ENCODE results near the gene STAT4.
"Not testable (repeated sequence)": the region's sequence is repeated elsewhere in the genome, so short reads cannot be mapped to it uniquely, and the experiment has no call there.

The STAT4 gene

DNA sequence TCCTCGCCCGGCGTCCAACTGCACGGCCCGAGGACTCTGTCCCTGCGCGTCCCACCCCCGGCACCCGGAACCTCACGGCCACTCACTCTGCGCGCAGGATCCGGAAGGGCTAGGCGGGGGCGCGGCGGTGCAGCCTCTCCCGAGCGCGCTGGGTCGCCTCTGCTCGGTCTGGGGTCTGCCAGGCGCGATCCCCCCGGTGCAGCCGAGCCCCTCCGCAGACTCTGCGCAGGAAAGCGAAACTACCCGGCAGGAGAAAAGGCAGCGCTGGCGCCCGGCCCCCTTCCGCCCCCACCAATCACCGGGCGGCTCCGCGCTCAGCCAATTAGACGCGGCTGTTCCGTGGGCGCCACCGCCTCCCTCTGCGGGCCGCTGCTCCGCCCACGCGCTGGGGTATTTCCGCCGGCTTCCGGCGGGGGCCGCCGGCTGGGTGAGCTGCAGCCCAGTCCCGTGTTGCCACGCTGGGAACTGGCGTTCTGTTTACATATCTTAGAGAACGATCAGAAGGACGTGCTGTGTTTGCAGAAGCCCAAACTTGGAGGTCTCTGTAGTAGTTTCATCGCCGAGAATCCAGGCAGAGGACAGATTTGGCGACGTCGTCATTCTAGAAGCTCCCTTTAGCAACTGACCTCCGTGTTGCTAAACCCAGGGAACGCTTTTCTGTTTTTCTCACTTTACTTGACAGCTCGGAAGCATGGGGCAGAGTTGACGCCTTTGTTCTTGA, 136.7 kb downstream of the STAT4 start, which contains the start of gene STAT1:
Gene STAT1 (minus strand): TSS at position 240 of the 721 bp plus-strand sequence. CDS start 4,168 bp downstream, outside the sequence.
- peak; percentile 97 for DNase-seq (ENCODE audit: low spot score)

DNA sequence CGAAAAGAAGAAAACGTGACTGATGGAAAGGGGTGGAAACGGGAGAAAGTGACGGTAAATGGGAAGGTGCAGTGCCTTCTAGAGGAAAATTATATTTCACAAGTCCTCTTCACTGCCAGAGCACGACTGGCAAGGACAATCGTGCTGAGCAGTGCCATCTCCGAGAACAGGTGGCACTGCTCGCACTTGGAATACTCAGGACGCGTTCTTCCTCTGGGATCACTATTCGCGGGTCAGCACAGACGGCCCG, 137.2 kb downstream of the STAT4 start:
- no peak for DNase-seq (ENCODE audit: low spot score)

DNA sequence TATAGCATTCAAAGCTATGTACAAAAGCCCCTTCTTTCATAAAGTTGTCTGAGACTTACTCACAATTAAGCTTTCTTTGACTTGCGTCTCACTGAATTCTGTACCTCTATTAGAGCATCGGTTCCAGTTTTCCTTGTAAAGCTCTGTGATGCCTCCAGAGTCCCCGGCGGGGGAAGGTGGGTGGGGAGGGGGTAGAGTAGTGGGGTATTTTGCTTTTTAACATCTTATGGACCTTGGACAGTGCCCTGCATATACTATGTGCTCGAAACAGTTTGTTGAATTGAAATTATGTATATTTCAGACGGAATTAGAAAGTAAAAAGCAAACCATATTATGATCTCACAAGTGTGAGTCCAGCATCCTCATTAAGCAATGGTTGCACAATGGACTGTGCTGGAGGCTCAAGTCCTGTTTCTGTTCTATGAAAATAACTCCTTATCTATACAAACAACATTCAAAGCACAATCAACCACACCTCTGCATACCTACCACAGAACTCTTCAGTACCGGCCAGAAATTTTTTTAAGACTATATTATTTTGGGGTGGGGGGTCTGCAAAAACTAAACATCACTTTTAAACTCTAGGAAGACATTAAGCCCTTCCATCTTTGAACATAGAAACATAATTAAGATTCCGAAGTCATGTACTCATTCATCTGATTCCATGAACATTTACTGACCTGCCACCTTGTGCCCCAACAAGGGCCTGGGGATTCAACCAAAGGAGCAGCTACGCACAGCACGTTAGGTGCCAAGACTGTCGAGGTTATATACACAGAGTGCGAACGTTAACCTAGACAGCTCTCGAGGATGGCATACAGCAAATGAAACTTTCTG, 137.7 kb downstream of the STAT4 start:
- DNase-seq (ENCODE audit: low spot score), result peak; percentile 13

DNA sequence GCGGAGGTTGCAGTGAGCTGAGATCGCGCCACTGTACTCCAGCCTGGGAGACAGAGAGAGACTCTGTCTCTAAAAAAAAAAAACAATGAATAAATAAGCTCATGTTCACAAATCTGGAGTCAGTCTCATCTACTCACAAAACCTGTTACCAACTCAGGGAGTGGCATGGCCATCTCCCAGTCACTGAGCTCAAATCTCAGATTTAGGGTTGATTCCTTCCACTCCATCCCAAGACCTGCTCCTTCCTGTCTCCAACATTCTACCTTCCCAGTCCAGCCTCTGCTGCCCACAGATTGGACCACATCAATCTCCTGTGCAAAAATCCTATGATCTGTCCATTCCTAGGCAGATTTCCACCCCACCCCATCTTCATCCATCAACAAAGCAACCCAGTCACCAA, 138.4 kb downstream of the STAT4 start:
- DNase-seq (ENCODE audit: low spot score), result no peak

DNA sequence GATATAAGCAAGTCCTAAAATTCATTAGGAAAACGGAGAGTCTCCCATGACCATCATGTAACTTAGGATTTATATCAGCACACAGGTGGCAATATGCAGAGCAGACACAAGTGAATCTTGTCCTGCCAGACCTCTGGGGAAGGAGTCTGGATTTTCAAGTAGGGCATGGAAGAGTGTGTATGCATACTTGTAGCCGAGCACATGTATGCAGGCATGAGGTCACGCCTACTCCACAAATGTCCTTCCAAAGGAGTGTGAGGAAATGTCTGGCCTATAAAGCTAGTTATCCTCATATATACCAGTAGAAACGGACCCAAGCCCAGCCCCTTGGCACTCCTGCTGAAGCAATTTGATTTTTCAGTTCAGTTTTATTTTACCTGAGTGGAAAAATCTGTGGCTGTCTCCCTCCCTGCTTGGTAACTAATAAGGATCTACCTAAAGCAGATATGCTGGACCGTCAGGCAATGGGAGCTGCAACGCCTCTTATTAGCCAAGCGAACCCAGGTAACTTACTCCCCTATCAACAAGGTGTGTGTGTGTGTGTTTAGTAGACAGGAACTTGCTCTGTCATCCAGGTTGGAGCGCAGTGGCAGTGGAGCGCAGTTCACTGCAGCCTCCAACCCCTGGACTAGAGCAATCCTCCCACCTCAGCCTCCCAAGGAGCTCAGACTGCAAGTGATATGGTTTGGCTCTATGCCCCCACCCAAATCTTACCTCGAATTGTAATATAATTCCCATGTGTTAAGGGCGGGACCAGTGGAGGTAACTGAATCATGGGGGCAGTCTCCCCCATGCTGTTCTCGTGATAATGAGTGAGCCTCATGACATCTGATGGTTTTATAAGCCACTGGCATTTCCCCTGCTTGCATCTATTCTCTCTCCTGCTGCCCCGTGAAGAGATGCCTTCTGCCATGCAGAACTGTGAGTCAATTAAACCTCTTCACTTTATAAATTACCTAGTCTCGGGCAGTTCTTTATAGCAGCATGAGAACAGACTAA, 139.6 kb downstream of the STAT4 start:
- no peak for DNase-seq (ENCODE audit: low spot score)

DNA sequence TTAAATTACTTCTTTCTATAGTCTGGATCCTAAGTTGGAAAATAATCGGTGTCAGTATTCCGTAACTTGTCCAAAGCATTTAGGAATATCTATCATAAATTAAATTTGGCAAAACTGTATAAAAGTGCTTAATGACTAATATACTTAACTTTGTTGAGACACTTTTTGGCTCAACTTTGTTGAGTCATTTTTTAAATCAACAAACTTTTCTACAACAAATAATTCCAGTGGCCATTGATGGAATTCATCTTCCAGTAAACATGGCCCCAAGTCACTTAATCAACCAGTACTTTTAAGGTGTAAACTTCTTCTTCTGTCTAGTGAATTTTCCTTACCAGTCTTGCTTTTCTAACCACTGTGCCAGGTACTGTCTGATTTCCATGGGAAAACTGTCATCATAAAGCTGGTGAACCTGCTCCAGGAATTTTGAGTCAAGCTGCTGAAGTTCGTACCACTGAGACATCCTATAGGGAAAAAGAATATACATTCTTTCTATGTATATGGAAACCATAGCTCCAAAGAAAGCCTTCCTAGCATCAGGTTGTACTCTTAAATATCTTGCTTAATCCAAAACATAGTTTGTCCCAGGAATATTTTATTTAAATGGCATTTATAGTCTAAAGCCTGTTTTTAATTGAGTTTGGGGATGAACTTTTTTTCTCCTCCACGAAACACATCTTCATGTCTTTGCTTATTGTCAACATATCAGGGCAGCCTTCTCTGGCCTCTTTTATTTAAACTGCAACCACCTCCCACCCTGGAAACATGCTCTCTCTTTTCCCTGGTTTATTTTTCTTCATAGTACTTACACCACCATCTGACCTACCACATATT, 141.0 kb downstream of the STAT4 start:
- peak; percentile 13 for DNase-seq (ENCODE audit: low spot score)

DNA sequence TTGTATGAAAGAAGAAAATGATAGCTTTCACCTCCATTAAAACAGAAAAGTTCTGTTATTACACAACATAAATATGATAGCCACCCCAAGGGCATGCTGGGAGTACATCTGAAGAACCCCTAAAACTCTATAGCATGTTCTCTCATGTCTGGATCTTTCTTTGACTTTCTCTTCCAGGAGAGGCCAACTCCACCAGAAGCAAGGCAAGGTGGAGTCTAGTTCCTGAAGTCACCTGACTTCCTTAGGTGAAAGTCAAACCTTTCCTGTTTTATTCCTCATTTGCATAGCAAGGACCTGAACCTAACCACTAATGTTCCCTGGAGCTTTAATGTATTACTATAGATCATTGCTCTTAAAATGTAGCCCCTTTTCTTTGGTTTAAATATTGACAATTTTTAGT, 142.5 kb downstream of the STAT4 start:
- no peak for DNase-seq (ENCODE audit: low spot score)

DNA sequence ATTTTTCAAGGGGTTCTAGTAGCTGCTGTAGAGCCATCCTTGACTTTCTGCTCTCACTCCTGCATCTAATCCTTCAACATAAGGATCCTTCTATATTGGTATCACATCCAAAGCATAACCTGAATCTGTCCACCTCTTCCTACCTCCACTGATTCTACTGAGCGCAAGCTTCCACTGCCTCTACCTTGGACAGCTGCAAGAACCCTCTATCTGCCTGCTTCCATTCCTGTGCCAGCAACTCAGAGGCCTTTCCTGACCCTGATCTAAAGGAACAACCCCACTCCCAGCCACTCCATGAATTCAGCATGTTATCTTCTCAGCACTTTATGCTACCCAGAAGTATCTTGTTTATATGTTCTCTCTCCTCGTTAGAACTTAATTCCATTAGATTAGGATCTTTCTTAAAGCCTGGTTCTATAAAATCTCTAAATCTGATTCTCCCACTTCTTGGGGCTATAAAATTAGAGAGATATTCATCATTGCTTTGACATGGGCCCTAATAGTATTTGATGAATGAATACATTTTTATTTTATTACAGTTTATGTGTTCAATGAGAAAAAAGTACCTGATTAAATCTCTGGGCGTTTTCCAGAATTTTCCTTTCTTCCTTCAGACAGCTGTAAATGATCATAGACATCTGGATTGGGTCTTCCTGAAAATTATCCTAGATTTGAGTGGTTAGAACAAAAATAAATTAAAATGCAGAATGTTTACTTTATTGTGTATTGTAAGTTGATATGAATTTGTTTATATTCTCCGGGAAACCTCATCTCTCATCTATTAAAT, 143.6 kb downstream of the STAT4 start:
- no peak for DNase-seq (ENCODE audit: low spot score)

DNA sequence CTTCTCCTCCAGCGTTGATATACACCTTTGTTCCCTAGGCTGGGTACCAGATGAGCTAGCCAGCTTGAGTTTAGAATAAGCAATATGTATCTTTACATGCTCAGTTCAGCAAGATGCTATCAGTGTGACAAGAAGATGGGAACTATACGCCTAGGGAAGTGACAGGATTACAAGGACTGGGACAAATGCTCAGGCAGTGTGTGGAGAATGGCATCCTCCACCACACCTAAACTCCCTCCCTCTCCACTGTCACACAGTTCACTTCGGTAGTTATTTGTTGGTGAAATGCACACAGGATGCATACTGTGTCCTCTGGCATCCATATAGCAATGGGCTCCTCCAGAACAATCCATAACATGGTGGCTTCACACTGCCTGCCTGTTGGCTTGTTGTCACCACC, 144.5 kb downstream of the STAT4 start:
- no peak for DNase-seq (ENCODE audit: low spot score)

DNA sequence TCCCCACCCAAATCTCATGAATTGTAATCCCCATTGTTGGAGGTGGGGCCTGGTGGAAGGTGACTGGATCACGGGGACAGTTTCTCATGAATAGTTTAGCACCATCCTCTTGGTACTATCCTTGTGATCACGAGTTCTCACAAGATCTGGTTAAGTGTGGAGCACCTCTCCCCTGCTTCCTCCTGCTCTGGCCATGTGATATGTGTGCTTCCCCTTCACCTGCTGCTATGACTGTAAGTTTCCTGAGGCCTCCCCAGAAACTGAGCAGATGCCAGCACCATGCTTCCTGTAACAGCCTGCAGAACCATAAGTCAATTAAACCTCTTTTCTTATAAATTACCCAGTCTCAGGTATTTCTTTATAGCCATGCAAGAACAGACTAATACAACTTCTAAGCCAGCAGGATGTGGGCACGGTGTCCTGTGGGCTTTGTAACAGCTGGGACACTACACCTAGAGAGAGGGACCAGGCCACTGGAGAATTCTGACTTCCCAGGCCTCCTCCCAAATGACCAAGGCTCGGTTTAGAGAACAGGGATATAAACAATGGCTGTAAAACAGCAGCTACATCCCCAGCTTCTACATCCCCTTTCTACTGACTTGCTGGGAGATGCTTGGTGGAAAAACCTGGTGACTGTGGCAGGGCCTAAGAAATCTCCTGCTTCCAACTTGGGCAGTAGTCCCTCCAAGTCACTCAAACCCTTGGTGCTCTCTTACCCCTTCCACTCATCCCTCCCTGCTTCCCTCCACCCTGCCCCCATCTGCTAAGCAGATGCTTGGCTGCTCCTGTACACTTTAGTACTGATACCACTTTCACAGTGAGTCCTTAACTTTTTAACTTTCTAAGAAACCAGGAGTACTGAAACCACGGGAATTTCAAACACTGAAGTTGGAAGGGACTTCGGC, 147.1 kb downstream of the STAT4 start:
- no peak for DNase-seq (ENCODE audit: low spot score)

DNA sequence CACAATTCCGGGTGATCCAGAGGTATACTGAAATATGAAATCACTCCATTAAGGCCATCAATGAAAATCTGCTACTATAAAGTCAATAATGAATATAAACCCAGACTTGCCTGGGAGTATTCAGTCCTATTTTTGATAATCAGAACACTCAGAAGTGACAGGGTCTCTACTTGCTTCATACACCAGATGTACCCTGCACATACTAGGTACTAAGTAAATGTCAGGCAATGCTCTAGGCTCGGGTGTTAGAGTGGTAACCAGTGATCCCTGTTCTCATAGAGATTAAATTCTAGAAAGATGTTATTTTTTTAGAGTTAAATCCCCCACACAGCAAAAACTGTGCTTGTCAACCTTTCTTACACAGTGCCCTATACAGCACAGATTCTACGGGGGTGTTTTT, 149.2 kb downstream of the STAT4 start:
- no peak for DNase-seq (ENCODE audit: low spot score)

DNA sequence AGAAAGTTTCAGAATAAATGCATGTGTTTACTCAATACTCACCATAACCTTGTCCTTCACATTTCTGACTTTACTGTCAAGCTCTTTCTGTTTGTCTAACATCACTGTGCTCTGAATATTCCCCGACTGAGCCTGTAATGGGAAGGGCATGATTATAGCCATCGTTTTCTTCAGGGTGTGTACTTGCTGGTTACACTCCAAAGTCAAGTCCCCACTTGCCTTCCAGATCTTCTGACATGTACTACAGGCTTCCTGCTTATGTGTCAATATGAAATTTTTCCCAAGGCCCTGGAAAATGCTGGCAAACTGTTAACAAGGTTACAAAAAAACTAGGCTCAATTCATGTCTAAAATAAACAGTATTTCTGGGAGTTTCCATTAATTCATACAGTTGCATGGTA, 149.8 kb downstream of the STAT4 start:
- DNase-seq (ENCODE audit: low spot score), result no peak

DNA sequence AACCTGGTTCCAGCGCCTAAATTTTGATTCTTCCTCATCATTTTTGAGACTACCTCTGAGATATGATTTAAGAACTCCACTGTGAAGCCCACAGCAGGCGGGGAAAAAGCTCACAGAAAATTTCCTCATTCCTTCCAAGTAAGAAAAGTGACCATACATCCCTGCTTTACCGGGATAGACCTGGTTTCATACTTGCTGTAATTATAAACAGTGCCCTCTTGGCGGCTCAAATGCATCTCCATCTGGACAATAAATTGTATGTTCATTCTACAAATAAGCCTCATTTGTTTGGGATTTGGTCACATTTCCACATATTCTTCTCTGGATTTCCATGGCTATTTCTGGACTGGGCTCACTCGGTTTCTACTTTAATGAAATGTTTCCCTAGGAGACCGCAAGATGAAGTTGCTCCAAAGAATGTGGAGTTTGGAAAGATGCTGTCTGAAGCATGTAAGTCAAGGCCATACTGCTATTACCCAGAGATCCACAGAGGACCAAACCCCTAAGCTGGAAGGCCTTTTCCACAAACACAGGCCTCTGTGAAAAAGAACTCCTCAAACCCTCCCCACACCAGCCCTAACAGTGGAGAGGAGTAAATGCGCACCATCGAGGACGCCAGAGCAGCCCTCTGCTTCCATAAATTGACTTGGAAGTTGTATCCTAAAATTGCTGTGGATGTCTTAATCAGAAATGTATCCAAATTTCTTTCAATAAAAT, 150.7 kb downstream of the STAT4 start:
- DNase-seq (ENCODE audit: low spot score), result no peak

DNA sequence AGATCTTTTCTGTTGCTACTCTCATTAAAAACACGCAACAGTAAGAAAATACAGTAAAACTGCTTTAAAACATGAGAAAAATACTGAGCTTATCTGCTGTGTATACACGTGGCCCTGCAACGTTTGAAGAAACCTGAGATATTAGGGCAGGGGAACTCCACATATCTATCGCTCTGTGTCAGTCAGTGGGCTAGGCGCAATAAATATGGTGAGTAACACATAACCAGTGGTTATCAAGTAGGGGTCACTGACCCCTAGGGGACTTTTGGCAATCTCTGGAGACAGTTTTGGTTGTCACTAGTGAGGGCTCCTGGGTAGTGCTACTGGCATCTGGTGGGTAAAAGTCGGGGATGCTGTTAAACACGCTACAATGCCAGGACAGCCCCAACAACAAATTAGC, 151.7 kb downstream of the STAT4 start:
- DNase-seq (ENCODE audit: low spot score), result no peak

DNA sequence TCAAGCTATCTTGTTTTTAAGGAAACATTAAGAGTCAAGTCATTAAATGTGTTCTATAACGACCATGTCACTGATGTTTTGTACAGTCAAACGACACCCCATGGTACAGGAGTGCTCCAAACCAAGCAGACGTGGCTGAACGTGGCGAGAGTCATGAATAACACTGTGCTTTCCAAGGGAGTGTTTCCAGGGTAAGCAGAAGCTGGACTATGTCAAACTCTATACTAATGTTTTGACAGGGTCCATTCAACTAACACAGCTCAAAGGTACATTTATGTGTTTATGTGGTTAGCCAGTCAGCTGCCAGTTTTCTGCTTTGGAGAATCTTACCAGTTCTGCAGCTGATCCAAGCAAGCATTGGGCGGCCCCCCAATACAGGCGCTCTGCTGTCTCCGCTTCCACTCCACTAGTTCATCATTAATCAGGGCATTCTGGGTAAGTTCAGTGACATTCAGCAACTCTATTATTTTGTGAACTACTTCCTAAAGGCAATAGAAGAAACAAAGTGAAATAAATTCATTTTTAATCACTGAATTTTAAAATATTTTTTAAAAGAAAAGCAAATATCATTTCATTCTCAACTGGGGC, 153.2 kb downstream of the STAT4 start:
- DNase-seq (ENCODE audit: low spot score), result no peak

DNA sequence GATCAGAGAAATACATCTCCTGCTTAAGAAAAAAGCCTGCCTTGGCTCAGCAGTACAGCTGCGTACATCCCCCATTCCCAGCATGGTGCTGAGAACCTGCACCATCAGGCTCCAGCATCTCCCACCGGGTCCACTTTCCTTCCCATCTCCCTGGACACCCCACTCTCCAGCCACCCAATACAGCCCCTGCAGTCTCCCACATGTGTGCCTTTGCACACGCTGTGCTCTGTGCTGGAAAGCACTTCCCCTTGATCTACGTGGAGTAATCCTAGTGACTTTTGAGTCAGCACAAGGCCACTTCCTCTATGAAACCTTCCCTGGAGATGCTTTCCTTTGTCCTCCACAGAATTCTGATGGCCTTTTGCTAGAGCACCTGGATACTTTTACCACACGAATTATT, 153.8 kb downstream of the STAT4 start:
- no peak for DNase-seq (ENCODE audit: low spot score)

DNA sequence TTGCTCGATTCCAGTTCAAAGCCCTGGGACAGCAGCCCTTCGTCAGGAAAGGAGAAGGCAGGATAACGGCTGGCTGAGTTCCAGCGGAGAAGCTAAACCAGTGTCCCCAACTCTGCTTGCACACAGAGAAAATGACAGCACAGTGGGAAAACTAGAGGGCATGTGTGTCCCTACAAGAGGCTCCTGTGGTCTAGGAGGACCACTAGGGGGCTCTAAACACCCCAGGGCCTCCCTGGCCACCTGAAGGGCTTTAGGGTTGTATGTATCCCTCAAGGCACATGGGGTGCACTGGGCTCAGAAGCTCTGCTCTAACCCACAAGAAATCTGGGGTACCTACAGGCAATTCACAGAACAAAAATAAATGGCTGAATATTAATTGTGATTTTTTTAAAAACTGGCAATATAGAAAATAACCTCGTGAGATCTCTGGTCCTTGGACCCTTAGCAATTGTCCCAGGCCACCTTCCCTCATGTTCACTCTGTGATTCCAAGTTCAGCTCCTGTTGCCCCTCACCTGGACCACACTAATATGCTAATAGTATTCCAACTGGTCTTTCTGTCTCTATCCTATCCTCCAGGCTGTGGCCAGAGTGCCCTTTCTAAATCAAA, 154.4 kb downstream of the STAT4 start:
- peak; percentile 52 for DNase-seq (ENCODE audit: low spot score)

DNA sequence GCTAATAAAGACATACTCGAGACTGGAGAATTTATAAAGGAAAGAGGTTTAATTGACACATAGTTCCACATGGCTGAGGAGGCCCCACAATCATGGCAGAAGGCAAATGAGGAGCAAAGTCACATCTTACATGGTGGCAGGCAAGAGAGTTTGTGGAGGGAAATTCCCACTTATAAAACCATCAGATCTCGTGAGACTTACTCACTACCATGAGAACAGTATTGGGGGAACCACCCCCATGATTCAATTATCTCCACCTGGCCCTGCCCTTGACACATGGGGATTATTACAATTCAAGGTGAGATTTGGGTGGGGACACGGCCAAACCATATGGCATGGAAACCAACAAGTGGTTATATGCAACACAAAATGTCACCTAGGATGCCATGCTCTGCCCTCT, 155.5 kb downstream of the STAT4 start:
- not testable (repeated sequence) for DNase-seq (ENCODE audit: low spot score)
